GM12872 (cell line): ENCODE results near the gene RNF157.

Experiments
- TF ChIP-seq, protein P1 (sequence below): IDR thresholded peaks from 3 replicates; pipeline ENCODE4 v1.5.1; 2011; ENCODE audit warnings: low read depth, mild to moderate bottlenecking, low read length, moderate library complexity; ENCODE audit not compliant: insufficient read depth

RNF157 gene

GRCh38 chr17:76130473-76130872, 109.8 kb downstream of the RNF157 start:
- TF ChIP-seq, protein P1, sequence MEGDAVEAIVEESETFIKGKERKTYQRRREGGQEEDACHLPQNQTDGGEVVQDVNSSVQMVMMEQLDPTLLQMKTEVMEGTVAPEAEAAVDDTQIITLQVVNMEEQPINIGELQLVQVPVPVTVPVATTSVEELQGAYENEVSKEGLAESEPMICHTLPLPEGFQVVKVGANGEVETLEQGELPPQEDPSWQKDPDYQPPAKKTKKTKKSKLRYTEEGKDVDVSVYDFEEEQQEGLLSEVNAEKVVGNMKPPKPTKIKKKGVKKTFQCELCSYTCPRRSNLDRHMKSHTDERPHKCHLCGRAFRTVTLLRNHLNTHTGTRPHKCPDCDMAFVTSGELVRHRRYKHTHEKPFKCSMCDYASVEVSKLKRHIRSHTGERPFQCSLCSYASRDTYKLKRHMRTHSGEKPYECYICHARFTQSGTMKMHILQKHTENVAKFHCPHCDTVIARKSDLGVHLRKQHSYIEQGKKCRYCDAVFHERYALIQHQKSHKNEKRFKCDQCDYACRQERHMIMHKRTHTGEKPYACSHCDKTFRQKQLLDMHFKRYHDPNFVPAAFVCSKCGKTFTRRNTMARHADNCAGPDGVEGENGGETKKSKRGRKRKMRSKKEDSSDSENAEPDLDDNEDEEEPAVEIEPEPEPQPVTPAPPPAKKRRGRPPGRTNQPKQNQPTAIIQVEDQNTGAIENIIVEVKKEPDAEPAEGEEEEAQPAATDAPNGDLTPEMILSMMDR, result no peak

DNA sequence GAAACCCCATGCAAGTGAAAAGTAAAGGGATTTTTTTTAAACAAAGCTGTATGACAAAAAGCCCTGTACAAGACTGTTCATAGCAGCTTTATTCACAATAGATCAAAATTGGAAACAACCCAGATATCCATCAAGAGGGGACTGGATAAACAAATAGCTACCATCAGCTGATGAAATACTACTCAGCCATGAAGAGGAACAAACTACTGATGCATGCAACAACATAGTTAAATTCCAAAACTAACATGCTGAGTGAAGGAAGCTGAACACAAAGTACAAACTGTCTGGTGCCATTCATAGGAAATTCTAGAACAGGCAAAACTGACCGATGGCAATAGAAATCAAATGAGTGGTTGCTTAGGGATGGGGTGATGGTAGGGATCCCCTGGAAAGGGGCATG, 114.4 kb downstream of the RNF157 start:
- TF ChIP-seq, protein P1, result no peak

DNA sequence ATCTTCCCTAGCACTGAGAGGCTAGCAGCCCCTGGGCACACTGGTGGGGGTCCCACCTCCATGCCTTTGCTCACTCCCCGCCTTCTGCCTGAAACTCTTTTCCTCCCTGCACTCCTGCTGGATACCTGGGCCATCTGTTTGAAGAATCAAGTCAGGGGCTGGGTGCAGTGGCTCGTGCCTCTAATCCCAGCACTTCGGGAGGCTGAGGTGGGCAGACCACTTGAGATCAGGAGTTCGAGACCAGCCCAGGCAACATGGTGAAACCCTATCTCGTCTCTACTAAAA, 115.0 kb downstream of the RNF157 start:
- TF ChIP-seq, protein P1, result no peak

- TF ChIP-seq, protein P1, result peak; percentile 65
Observed at GRCh38 chr17:76124582-76125390, 115.5 kb downstream of the RNF157 start.

DNA sequence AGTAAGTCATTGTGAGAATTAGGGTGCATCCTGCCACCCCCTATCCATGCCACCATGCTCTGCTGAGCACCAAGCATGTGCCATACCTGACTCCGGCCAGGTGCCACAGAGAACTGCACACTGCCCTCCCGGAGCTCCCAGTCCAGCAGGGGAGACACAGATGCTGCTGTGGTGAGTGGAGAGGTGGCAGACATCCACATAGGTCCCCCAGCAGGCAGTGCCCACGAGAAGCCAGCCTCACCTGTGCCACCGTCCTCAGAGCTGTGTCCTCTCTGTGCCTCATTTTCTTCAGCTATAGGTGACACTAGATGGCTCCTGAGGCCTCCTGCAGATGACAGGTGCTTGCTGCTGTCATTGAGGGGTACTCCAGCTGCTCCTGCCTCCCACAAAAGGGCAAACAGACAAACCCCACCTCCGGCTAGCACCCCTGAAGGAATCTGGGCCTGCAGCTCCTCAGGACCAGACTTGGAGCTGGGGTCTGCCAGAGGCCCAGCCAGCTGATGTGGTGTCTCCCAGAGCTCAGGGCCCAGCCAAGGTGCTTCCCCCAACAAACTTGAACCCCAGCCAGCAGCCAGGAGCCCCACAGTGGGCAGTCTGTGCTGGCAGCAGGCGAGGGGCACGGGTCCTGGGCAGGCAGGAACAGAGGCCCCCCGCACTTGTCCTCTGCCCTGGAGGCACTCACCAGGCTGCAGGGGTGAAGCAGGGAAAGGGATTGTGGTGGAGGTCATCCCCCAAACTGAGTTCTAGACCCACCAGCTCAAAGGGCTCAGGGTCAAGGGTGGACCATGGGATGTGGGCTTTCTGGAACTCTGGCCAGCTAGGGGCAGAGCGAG, 116.3 kb downstream of the RNF157 start:
- TF ChIP-seq, protein P1, result peak; percentile 33; the same call in 1 of the 3 replicates

DNA sequence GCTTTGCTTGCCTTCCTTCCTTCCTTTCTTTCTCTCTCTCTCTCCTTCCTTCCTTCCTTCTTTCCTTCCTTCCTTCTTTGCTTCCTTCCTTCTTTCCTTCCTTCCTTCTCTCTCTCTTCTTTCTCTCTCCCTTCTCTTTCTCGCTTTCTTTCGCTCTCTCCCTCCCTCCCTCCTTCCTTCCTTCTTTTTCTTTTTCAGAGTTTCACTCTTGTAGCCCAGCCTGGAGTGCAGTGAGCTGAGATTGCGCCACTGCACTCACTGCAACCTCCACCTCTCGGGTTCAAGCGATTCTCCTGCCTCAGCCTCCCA, 117.1 kb downstream of the RNF157 start:
- TF ChIP-seq, protein P1, result no peak

- TF ChIP-seq, protein P1, result no peak
Observed at GRCh38 chr17:76122431-76123190, 117.7 kb downstream of the RNF157 start.
